HL-60 (cell line): Measurements from ENCODE around the gene ADAT2.

ENCODE experiments used
- CTCF ChIP-seq: IDR thresholded peaks from one replicate; pipeline ENCODE4 v1.5.1; 2011; ENCODE audit warnings: low read length, control low read depth, inconsistent platforms; ENCODE audit not compliant: insufficient read depth
- GABPA ChIP-seq: IDR thresholded peaks from 2 replicates; pipeline ENCODE4 v1.6.1; 2012; ENCODE audit warnings: low read depth

- no peak for TF ChIP-seq CTCF
- TF ChIP-seq GABPA = no peak
These were observed 1.3 kb downstream of the ADAT2 start for GRCh38 chr6:143449082-143449713.
